Peyer's patch (tissue), 4 donors: ENCODE data around the gene CSNK1G3.

ENCODE experiments used
- POLR2A ChIP-seq, 2 donors: fragments of 450-650 bp; IDR thresholded peaks; one replicate each; pipeline ENCODE4 v1.5.1; 2017; ENCODE audit warnings: antibody characterized with exemption in 2 of 2, mild to moderate bottlenecking in 2 of 2, moderate library complexity in 2 of 2
- TF ChIP-seq, protein P1 (sequence below), 6 experiments: fragments of 450-650 bp in 4 of 6; fragments of 200-600 bp in 2 of 6; sonication (generic) in 1 of 6; IDR thresholded peaks; one replicate each; pipeline ENCODE4 v1.5.1; 2017 to 2019; ENCODE audit warnings: antibody characterized with exemption in 6 of 6, mild to moderate bottlenecking in 3 of 6, moderate library complexity in 1 of 6

GRCh38 chr5:123508441-123508840 lies 3.5 kb upstream of the CSNK1G3 start:
- TF ChIP-seq, protein P1, sequence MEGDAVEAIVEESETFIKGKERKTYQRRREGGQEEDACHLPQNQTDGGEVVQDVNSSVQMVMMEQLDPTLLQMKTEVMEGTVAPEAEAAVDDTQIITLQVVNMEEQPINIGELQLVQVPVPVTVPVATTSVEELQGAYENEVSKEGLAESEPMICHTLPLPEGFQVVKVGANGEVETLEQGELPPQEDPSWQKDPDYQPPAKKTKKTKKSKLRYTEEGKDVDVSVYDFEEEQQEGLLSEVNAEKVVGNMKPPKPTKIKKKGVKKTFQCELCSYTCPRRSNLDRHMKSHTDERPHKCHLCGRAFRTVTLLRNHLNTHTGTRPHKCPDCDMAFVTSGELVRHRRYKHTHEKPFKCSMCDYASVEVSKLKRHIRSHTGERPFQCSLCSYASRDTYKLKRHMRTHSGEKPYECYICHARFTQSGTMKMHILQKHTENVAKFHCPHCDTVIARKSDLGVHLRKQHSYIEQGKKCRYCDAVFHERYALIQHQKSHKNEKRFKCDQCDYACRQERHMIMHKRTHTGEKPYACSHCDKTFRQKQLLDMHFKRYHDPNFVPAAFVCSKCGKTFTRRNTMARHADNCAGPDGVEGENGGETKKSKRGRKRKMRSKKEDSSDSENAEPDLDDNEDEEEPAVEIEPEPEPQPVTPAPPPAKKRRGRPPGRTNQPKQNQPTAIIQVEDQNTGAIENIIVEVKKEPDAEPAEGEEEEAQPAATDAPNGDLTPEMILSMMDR (IDR thresholded peaks at IDR 0.05) = no peak
- TF ChIP-seq POLR2A (IDR thresholded peaks at IDR 0.05) = no peak
